ENCODE results near the gene KRT9.

Gene KRT9

GRCh38 chr17:41553987-41554680, 17.7 kb downstream of the KRT9 start:
- H3K79me2 ChIP-seq (ENCODE audit: insufficient read depth, low read length) = no peaks in the 10 kb centered on the region
- H4K20me1 ChIP-seq (ENCODE audit: insufficient read depth, low read length) = no peaks in the 10 kb centered on the region
- no peaks in the 10 kb centered on the region for H3K4me1 ChIP-seq (ENCODE audit: insufficient read depth, low read length, severe bottlenecking)
- TF ChIP-seq EZH2 (IDR thresholded peaks at IDR 0.05; ENCODE audit: borderline replicate concordance, low read length) = no peak
- TF ChIP-seq, protein P1, sequence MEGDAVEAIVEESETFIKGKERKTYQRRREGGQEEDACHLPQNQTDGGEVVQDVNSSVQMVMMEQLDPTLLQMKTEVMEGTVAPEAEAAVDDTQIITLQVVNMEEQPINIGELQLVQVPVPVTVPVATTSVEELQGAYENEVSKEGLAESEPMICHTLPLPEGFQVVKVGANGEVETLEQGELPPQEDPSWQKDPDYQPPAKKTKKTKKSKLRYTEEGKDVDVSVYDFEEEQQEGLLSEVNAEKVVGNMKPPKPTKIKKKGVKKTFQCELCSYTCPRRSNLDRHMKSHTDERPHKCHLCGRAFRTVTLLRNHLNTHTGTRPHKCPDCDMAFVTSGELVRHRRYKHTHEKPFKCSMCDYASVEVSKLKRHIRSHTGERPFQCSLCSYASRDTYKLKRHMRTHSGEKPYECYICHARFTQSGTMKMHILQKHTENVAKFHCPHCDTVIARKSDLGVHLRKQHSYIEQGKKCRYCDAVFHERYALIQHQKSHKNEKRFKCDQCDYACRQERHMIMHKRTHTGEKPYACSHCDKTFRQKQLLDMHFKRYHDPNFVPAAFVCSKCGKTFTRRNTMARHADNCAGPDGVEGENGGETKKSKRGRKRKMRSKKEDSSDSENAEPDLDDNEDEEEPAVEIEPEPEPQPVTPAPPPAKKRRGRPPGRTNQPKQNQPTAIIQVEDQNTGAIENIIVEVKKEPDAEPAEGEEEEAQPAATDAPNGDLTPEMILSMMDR (IDR thresholded peaks at IDR 0.05; ENCODE audit: low read length) = no peak
- H3K4me2 ChIP-seq (ENCODE audit: low read length) = no peak overlapping the region
- no peaks in the 10 kb centered on the region for H3F3A ChIP-seq (ENCODE audit: insufficient read depth, low read length)
- H3K9ac ChIP-seq (ENCODE audit: low read length) = no peak overlapping the region
- no peaks in the 10 kb centered on the region for H3K9me2 ChIP-seq (ENCODE audit: low read depth, low read length)
- no peaks in the 10 kb centered on the region for H3K27me3 ChIP-seq (ENCODE audit: insufficient read depth, low read length)
- no peak overlapping the region for H2AFZ ChIP-seq (ENCODE audit: low read length)
- H3K9me3 ChIP-seq (ENCODE audit: low read length) = no peaks in the 10 kb centered on the region
- H3K4me3 ChIP-seq (ENCODE audit: low read depth, low read length, poor library complexity, severe bottlenecking) = no peak overlapping the region
- H3K36me3 ChIP-seq (ENCODE audit: insufficient read depth, low read length) = no peaks in the 10 kb centered on the region
- H3K27ac ChIP-seq (ENCODE audit: low read depth, low read length, poor library complexity, severe bottlenecking) = no peak overlapping the region

DNA sequence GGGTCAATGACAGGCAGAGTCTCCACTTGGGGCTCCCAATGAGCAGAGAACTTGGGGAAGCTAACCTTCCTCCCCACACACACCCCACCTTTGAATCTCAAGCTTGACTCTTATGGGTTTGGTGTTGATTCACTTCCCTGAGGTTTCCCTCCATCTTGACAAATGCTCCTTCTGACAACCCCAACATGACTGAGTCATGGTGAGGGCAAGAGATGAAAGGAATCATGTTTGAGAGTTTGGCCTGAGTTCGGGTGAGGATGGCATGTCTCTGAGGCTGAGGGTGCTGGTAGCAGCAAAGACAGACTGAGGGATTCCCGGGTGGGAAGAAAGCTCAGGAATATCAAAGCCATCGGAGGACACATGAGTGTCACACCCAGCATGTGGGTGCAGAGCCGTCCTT, 18.7 kb downstream of the KRT9 start:
- Histone ChIP-seq H3K4me2 (ENCODE audit: low read length) (no peak overlapping the region), H3K9ac (ENCODE audit: low read length) (no peak overlapping the region), H4K20me1 (ENCODE audit: insufficient read depth, low read length) (no peaks in the 10 kb centered on the region), H3K27me3 (ENCODE audit: insufficient read depth, low read length) (0 out of 2 replicates have a peak, but pooled peaks cover 4% of the 10 kb centered on the region), H3K4me3 (ENCODE audit: low read depth, low read length, poor library complexity, severe bottlenecking) (no peak overlapping the region), H3K9me2 (ENCODE audit: low read depth, low read length) (no peaks in the 10 kb centered on the region), H3K36me3 (ENCODE audit: insufficient read depth, low read length) (no peaks in the 10 kb centered on the region), H3K4me1 (ENCODE audit: insufficient read depth, low read length, severe bottlenecking) (no peaks in the 10 kb centered on the region), H2AFZ (ENCODE audit: low read length) (no peak overlapping the region), H3K9me3 (ENCODE audit: low read length) (no peaks in the 10 kb centered on the region), H3K27ac (ENCODE audit: low read depth, low read length, poor library complexity, severe bottlenecking) (no peak overlapping the region), H3F3A (ENCODE audit: insufficient read depth, low read length) (no peaks in the 10 kb centered on the region), H3K79me2 (ENCODE audit: insufficient read depth, low read length) (no peaks in the 10 kb centered on the region)
- no peak for TF ChIP-seq EZH2 (IDR thresholded peaks at IDR 0.05; ENCODE audit: borderline replicate concordance, low read length)
- TF ChIP-seq, protein P1 (IDR thresholded peaks at IDR 0.05; ENCODE audit: low read length) = no peak

DNA sequence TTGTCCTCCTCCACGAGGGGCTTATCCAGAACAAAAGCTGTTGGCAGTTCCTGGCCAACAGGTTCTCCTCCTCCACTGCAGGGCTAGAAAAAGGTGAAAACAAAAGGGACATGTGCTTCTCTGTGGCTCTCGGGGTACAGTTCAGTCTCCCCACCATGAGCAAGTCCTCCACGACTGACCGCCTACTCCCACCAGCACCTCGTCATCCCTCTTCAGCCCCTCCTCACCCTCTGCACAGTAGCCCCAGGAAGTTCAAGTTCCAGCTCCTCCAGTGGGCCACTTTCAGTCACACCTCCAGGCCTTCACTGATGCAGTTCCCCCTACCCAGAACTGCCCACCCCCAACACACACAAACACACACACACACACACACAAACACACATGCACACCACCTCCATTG, 19.4 kb downstream of the KRT9 start:
- Histone ChIP-seq H3K9me3 (ENCODE audit: low read length) (no peaks in the 10 kb centered on the region), H3K36me3 (ENCODE audit: insufficient read depth, low read length) (no peaks in the 10 kb centered on the region), H4K20me1 (ENCODE audit: insufficient read depth, low read length) (no peaks in the 10 kb centered on the region), H3K27ac (ENCODE audit: low read depth, low read length, poor library complexity, severe bottlenecking) (no peak overlapping the region), H3K9ac (ENCODE audit: low read length) (no peak overlapping the region), H3K4me1 (ENCODE audit: insufficient read depth, low read length, severe bottlenecking) (no peaks in the 10 kb centered on the region), H3K4me2 (ENCODE audit: low read length) (no peak overlapping the region), H3K27me3 (ENCODE audit: insufficient read depth, low read length) (0 out of 2 replicates have a peak, but pooled peaks cover 6% of the 10 kb centered on the region), H2AFZ (ENCODE audit: low read length) (no peak overlapping the region), H3K4me3 (ENCODE audit: low read depth, low read length, poor library complexity, severe bottlenecking) (no peak overlapping the region), H3K9me2 (ENCODE audit: low read depth, low read length) (no peaks in the 10 kb centered on the region), H3K79me2 (ENCODE audit: insufficient read depth, low read length) (no peaks in the 10 kb centered on the region), H3F3A (ENCODE audit: insufficient read depth, low read length) (no peaks in the 10 kb centered on the region)
- TF ChIP-seq EZH2 (IDR thresholded peaks at IDR 0.05; ENCODE audit: borderline replicate concordance, low read length) = no peak
- TF ChIP-seq, protein P1 (IDR thresholded peaks at IDR 0.05; ENCODE audit: low read length) = no peak
